GM19025 (cell line): ENCODE measurements around the gene CLIP2.
"Not testable (repeated sequence)": the region's sequence is repeated elsewhere in the genome, so short reads cannot be mapped to it uniquely, and the experiment has no call there.

Experiments
- ATAC-seq: cut with Tn5 transposase; IDR thresholded peaks from one replicate; pipeline ENCODE4 v1.9.1; 2021; ENCODE audit warnings: mild to moderate bottlenecking, low read depth, moderate library complexity; ENCODE audit not compliant: unreplicated experiment

CLIP2 gene

DNA sequence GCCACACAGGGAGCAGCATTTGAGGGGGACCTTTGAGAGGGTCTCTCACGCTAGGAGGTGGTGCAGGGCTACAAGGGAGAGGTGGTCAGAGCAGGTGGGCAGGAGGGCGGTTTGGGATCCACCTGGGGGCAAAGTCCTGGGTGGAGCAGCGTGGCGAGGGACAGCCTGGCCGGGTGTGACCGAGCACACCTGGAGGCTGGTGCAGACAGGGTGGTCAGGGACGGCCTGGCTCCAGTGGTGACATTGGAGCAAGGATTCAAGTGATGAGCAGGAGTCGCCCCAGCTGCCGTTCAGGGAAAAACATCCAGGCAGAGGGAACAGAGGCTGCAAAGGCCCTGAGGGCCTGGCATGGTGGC, 36.0 kb downstream of the CLIP2 start:
- no peak for ATAC-seq

DNA sequence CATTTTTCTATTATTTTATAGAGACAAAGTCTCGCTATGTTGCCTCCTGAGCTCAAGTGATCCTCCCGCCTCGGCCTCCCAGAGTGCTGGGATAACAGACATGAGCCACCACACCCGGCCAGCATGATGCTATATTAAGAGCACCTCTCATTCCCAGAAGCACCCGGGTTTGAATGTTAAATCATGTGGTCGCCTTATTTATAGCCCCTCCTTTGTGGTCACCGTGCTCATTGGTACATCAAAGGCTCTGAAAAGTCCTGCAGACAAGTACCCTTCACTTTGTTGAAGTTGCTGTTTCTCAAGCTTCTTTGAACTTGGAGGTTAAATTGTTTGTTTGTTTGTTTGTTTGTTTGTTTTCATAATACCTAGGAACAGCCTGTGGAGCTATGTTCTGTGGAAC, 40.0 kb downstream of the CLIP2 start:
- no peak for ATAC-seq

DNA sequence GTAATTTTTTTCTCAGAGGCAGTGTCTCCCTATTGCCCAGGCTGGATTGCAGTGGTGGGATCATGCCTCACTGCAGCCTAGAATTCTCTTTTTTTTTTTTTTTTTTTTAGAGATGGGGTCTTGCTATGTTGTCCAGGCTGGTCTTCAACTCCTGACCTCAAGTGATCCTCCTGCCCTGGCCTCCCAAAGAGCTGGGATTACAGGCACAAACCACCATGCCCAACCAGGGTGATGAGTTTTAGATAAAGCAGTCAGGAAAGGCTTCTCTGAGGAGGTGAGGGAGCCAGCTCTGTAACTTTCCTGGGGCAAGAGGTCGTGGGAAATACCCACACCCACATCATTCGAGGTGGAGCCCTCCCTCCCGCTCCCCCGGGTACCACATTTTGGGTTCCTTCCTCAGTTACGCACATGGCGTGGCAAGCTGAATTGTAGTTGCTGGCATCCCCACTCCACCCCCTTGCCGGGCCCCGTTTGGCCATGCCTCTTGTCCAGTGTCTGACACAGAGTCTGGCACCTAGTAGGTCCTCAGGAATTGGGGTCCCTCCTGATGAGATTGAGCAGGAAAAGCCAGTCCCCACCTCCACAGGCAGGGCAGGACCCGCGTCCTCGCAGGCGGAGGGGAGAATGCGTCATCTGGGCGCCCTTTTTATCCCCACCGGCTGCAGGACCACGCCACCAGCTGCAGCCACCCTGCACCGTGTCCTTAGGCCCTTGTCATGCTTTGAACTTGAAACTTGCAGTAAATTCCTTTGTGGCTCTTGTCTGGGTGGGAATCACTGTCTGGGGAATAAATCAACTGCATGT, 43.4 kb downstream of the CLIP2 start:
- no peak for ATAC-seq

DNA sequence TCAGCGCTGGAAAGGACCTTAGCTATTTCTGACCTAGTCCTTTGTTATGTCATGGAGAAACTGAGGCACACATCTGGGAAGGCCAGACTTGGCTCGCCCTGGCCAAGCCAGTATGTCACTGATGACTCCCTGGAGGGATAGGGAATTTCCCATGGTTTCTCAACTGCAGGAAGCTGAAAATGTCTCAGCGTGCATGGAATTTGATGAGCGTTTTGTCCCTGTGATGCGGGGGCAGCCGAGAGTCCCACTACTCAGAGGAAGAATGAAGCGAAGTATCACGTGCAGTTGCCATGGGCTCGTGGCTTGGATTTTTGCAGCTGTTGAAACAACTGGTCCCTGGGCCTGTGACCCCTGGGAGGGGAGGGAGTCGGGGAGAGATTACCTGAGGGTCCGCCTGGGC, 44.8 kb downstream of the CLIP2 start:
- ATAC-seq: no peak

DNA sequence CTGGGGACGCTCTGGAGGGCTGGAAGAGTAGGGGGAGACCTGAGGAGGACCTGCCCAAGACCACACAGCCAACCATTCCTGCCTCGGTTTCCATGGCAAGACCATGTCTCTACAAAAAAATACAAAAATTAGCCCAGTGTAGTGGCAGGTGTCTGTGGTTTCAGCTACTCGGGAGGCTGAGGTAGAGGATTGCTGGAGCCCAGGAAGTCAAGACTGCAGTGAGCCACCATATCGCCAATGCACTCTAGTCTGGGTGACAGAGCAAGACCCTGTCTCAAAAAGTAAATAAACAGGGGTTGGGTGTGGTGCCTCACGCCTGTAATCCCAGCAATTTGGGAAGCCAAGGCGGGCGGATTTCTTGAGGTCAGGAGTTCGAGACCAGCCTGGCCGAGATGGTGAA, 48.7 kb downstream of the CLIP2 start:
- no peak for ATAC-seq

DNA sequence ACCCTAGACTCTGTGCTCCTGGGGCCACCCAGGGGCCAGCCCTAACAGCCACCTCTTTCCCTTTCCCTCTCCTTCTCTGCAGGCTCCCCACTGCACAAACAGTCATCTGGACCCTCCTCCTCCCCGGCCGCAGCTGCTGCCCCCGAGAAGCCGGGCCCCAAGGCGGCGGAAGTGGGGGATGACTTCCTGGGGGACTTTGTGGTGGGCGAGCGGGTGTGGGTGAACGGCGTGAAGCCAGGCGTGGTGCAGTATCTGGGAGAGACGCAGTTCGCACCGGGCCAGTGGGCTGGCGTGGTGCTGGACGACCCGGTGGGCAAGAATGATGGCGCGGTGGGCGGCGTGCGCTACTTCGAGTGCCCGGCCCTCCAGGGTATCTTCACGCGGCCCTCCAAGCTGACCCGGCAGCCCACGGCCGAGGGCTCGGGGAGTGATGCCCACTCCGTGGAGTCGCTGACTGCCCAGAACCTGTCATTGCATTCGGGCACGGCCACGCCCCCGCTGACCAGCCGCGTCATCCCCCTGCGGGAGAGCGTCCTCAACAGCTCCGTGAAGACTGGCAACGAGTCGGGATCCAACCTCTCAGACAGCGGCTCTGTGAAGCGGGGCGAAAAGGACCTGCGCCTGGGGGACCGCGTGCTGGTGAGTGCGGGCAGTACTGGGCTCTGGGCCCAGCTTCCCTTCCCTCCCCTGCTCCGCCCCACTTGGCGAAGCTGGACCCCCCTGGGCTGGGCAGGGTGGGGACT, 49.3 kb downstream of the CLIP2 start:
- ATAC-seq: no peak

DNA sequence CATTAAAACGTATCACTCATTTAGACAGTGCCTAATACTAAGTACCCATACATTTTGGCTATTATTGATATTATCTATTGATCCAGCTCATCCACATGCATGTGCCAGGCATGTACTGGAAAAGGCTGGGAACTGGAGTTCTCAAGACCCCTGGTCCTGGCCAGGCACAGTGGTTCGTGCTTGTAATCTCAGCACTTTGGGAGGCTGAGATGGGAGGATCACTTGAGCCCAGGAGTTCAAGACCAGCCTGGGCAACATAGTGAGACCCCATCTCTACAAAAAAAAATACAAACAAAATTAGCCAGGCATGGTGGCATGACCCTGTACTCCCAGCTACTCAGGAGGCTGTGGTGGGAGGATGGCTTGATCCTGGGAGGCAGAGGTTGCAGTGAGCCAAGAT, 50.4 kb downstream of the CLIP2 start:
- not testable (repeated sequence) for ATAC-seq

DNA sequence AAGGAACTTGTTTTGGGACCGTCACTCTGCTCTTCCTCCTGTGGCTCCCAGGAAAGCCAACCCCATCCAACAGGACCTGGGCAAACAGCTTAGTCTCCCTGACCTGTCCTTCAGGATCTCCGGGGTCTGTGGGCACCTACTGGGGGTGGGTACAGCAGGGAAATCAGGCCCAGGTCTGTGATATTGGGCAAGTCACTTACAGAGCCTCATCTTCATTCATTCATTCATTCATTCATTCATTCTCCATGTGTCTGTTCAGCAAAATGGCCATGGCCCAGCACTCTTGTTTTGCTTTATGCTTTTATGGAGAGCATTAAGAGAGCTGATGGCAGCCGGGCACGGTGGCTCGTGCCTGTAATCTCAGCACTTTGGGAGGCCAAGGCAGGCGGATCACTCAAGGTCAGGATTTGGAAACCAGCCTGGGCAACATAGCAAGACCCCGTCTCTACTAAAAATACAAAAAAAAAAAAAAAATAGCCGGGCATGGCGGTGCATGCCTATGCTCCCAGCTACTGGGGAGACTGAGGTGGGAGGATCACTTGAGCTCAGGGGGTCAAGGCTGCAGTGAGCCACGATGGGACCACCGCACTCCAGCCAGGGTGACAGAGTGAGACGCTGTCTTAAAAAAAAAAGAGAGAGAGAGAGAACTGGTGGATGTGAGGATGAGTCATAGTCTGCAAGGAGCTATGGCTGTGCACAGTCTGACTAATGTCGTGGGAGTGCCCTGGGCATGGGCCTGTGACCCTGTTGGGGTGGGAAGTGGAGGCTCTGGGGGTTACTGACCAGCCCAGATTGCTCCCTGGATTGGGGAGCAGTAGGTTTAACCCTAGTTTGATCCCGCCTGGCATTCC, 54.3 kb downstream of the CLIP2 start:
- ATAC-seq: no peak

DNA sequence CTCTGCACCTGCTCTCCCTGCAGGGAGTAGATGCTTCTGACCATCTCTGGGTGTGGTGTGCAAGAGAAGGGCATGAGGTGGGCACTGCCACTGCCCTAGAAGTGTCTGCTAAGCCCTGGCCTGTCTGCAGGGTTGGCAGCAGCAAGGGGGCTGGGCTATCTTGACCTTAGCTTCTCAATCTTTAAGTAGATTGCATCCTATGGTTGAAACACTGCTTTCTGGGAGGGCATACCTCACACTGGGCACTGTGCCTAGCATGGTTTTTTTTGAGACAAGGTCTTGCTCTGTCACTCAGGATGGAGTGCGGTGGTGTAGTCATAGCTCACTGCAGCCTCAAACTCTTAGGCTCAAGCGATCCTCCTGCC, 54.9 kb downstream of the CLIP2 start:
- no peak for ATAC-seq

DNA sequence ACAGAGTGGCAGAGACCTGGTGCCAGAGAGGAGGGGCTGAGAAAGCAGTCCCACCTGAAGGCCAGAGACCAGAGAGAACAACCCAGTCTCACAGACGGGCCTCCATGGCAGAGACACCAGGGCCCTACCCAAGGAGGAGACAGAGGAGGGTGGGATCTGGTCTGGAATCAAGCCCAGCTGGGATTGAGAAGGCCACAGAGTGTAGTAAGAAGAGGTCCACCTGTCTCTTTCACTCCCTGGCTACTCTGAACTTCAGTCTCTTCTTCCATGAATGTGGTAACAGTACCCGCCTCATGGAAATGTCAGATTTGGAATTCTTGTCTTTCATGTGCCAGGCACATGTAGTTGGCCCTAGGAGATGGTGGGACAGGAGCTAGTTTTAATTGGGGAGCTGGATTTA, 55.6 kb downstream of the CLIP2 start:
- no peak for ATAC-seq

DNA sequence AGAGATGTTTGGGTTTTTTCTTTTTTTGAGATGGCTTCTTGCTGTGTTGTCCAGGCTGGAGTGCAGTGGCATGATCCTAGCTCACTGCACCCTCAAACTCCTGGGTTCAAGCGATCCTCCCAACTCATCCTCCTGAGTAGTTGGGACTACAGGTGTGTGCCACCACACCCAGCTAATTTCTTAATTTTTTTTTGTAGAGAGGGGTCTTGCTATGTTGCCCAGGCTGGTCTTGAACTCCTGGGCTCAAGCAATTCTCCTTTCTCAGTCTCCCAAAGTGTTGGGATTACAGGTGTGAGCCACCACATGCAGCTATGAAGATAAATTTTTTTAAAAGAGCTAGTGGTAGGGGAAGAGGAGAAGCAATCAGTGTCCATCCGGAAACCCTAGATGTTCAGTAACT, 56.8 kb downstream of the CLIP2 start:
- ATAC-seq: no peak

DNA sequence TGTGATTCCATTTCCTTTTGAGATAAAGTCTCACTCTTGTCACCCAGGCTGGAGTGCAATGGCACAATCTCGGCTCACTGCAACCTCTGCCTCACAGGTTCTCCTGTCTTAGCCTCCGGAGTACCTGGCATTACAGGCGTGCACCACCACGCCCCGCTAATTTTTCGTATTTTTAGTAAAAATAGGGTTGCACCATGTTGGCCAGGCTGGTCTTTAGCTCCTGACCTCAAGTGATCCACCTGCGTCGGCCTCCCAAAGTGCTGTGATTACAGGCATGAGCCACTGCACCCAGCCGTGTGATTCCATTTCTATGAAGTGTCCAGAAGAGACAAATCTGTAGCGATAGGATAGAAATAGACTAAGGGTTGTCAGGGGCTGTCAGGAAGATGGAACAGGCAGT, 60.4 kb downstream of the CLIP2 start:
- no peak for ATAC-seq

DNA sequence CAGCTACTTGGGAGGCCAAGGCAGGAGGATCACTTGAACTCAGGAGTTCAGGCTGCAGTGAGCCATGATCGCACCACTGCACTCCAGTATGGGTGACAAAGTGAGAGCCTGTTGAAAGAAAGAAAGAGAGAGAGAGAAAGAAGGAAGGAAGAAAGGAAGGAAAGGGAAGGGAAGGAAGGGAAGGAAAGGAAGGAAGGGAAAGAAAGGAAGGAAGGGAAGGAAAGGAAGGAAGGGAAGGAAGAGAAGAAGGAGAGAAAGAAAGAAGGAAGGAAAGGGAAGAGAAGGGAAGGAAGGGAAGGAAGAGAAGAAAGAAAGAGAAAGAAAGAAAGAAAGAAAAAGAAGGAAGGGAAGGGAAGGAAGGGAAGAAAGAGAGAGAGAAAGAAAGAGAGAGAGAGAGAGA, 61.5 kb downstream of the CLIP2 start:
- no peak for ATAC-seq

DNA sequence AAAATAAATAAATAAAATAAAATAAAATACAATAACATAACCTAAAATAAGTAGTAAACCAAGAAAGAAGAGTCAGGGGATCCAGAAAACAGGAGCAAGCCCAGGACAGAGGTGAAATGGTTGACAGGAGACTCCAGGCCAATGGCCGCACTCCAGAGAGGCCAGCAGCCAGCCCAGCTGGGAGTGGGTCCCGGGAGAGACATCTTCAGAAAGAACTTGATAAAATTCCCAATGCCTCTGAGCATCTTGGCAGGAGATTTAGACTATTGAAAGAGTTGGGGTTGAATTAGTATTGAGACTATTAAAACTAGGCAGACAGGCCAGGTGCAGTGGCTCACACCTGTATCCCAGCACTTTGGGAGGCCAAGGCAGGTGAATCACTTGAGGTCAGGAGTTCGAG, 62.6 kb downstream of the CLIP2 start:
- no peak for ATAC-seq

DNA sequence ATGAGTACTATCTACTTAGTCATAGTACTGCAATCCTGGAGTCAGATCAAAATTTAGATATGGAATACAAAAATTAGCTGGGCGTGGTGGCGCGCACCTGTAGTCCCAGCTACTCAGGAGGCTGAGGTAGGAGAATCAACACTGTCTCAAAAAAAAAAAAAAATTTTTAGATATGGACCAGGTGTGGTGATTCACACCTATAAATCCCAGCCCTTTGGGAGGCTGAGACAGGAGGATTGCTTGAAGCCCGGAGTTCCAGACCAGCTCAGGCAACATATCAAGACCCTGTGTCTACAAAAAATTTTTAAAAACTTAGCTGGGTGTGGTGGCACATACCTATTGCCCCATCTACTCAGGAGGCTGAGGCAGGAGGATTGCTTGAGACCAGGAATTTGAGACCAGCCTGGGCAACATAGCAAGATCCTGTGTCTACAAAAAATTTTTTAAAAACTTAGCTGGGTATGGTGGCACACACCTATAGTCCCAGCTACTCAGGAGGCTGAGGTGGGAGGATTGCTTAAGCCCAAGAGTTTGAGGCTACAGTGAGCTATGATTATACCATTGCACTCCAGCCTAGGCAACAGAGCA, 63.4 kb downstream of the CLIP2 start:
- ATAC-seq: not testable (repeated sequence)

DNA sequence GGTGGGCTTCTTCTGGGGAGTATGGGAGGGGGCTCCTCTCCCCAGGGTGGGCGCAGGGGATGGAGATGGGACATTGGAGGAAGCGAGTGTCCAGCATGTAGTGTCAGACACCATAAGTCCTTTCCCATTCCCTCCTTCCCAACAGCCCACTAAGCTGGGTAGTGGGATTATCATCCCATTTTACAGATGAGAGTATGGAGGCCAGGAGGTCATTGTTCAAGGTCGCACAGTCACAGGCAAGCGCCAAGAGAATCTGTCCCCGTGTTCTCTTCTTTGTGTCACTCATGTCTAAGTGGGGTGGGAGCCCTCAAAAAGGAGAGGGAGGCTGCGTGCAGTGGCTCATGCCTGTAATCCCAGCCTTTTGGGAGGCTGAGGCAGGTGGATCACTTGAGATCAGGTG, 64.8 kb downstream of the CLIP2 start:
- ATAC-seq: no peak

DNA sequence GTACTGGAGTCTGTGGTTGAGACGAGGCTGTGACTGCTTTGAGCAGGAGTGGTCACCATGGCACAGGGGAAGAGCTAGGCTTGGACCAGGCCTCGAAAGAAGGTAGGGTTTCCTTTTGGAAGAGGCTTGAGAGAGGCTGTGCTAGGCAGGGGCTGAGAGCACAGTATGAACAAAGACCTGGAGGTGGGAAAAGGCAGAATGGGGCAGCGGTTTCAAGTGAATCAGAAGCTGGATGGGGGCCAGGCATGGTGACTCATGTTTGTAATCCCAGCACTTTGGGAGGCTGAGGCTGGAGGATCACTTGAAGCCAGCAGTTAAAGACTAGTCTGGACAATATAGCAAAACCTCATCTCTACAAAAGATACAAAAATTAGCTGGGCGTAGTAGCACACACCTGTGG, 65.9 kb downstream of the CLIP2 start:
- ATAC-seq: no peak

DNA sequence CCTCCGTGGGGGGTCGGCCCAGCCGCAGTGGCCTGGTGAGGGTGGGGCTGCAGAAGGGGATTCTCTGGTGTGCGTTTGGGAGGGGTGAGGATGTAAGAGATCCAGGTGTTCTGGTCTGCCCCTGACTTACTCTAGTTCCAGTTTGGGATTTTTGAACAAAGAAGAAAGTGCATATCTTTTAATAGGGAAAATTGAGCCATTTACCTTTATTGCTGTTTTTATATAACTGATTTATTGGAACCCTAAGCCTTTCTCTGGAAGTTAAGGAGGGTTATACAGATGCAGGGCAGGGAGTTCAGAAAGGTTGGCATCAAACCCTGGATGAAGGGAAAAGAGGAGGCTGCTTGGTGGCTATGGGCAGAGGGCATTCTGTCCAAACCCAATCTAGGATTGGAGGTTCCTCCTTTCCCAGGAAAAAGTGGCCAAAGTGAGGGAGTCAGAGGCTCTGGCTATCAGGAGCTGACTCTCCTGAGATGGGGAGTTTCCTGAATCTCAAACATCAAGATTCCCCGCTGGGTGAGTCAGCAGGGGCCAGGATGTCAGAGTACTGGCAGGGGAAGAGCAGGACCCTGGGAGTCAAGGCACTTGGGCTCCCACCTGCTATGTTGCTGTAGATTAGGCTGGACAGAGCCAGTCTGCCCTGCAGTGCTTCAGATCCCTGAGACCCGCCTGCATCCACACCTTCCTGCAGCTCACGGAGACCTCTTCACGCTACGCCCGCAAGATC, 67.5 kb downstream of the CLIP2 start:
- ATAC-seq: no peak

DNA sequence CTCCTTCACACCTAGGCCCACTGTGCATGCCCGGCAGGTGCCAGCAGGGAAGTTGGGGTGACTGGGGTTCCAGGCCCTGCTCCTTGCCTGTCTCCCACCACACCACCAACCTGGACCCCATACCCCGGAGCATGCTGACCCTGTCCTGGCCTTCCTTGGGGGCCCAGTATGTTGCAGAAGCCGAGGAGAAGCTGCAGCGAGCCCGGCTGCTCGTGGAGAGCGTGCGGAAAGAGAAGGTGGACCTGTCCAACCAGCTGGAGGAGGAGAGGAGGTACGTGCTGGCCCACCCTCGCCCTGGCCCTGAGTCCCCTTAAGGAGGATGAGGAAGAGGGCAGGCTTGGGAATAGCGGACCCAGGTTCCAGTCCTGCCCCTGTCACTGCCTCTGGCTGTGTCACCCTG, 70.8 kb downstream of the CLIP2 start:
- no peak for ATAC-seq

DNA sequence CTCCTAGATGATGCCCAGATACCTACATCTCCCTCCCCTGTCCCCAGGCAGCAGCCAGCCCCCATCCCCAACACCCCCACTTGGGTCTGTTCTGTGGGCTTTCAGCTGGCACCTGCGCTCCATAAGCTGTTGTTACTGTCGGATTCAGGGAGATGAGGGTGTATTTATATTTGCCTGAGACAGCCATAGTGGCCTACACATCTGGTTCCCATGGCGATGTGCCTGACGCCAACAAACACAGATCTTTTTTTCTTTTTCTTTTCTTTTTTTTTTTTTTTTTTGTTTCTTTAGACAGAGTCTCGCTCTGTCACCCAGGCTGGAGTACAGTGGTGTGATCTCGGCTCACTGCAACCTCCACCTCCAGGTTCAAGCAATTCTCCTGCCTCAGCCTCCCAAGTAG, 73.1 kb downstream of the CLIP2 start:
- no peak for ATAC-seq
